Lung microvascular endothelial cell (primary cell): Measurements from ENCODE around the gene GGTLC3. TPM values are rescaled to one million over a fixed set of nuclear protein-coding genes. Genes with fewer than 3 reads are reported as not detected.
"Not testable (repeated sequence)": the region's sequence is repeated elsewhere in the genome, so short reads cannot be mapped to it uniquely, and the experiment has no call there.

ENCODE experiments used
- DNase-seq, 2 donors: peaks; one replicate each; pipeline versions ENCODE4 v3.0.0 to v3.0.0-alpha.2; 2010; ENCODE audit warnings: low read depth in 2 of 2
- total RNA-seq: library from RNA; depleted of rRNA; stranded (reverse); fragments of >200 nt; gene quantifications from 2 replicates; pipeline ENCODE4 v1.2.1, GENCODE V29; 2014

The GGTLC3 gene
- total RNA-seq, 1 donor from 2014 or later: not detected

DNA sequence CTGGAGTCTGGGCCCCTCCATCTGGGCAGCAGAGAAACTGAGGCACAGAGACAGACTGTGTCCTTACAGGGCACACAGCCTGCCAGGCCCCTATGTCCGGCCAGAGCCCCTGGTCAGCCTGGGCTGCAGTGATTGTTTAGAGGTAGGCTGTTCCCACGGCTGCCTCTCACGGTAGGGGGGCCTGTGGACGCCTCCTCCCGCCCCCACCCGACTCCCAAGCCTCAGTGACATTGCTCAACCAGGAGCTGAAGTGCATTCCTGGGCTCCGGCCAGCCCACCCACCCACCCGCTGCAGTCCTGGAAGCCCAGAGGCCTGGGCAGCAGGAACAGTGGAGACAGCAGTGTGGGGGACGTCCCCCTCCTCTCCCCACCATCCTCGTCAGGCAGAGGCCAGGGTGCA is 4.5 kb downstream of the GGTLC3 start:
- DNase-seq: not testable (repeated sequence)

GRCh38 chr22:18512378-18512777 is 5.6 kb downstream of the GGTLC3 start:
- not testable (repeated sequence) for DNase-seq

DNA sequence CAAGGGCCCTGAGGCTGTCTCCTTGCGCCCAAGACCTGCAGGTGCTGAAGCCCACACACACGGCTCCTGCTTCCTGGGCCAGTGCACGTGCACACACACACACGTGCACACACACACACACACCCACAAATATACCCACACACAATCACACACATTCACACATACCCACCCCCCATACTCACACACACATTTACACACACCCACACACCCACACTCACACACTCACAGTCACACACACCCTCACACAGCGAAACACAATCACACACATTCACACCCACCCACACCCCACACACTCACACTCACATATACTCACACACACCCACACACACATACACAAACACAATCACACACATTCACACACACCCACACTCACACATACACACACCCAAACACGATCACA is 6.6 kb downstream of the GGTLC3 start:
- not testable (repeated sequence) for DNase-seq

GRCh38 chr22:18496227-18496626 is 21.7 kb downstream of the GGTLC3 start:
- DNase-seq: not testable (repeated sequence)

Other genes starting within 250 kb of the GGTLC3 start
- 0.44 TPM in 1 of 2 replicates, not detected in the other for gene TMEM191B, start 9.6 kb upstream of the GGTLC3 start, total RNA-seq
- under 0.01 and 0.20 TPM in 2 replicates for gene RIMBP3, start 93.8 kb upstream of the GGTLC3 start, total RNA-seq